ENCODE results near the gene SLC6A9. TPM values are rescaled to one million over a fixed set of nuclear protein-coding genes. Genes with fewer than 3 reads are reported as not detected.

SLC6A9 gene
- total RNA-seq, 2 experiments from 2014 or later = 6.5 to 7.4 TPM

DNA sequence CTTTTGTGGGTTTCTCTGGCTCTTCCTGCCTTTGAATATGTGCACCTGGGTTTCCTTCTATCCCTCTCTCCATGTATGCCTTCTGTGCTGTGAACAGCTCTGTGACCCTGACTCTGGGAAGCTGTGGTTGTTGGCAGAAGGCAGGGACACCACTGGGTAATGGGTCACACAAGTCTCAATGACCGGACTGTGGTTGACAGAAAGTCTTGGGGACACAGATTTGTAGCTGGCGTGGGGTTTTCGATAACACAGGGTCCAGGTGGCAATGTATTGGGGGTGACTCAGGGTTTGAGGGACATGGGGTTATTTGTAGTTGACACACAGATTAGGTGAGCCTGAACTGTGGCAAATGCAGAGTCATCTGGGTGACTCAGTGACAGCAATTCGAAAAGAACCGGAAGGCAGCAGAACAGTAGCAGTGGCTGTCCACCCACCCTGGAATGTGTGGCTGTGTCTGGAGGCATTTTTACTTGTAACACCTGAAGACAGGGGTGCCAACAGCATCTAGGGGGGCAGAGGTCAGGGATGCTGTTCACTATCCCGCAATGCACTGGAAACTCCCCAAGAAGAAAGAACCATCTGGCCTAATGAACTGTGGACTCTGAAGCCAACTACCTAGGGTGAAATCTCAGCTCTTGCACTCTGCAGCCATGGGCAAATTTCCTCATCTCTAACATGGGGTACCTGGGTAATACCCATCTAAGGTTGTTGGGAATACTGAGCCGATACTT is 13.0 kb upstream of the SLC6A9 start:
- Mint-ChIP-seq H3K36me3 (ENCODE audit: low read depth) (no peaks in the 10 kb centered on the region), H3K4me1 (ENCODE audit: low read depth) (peaks cover 18% of the 10 kb centered on the region), H3K9me3 (no peaks in the 10 kb centered on the region), H3K27ac (no peak overlapping the region), H3K27me3 (peaks cover 2% of the 10 kb centered on the region), H3K4me3 (no peak overlapping the region)
- TF ChIP-seq CTCF (IDR thresholded peaks at IDR 0.05) = no peak
- ChIA-PET CTCF (interaction anchor here (1.4 to 6.8 kb wide), 2 partner anchors 38 to 74 kb away, joined by 3 to 100 read pairs; no protein-coding TSS in a partner anchor), POLR2A (interaction anchor here (0.5 to 1.8 kb wide), 2 partner anchors 70 to 1177 kb away, joined by 3 to 6 read pairs; partner anchors contain the start of gene ATP6V0B)
- DNase-seq (no peak), ATAC-seq (no peak)
- intact Hi-C loops (cut with micrococcal nuclease) = loop anchor here (10.0 kb wide), 1 partner anchor 519 kb away; no protein-coding TSS in a partner anchor

DNA sequence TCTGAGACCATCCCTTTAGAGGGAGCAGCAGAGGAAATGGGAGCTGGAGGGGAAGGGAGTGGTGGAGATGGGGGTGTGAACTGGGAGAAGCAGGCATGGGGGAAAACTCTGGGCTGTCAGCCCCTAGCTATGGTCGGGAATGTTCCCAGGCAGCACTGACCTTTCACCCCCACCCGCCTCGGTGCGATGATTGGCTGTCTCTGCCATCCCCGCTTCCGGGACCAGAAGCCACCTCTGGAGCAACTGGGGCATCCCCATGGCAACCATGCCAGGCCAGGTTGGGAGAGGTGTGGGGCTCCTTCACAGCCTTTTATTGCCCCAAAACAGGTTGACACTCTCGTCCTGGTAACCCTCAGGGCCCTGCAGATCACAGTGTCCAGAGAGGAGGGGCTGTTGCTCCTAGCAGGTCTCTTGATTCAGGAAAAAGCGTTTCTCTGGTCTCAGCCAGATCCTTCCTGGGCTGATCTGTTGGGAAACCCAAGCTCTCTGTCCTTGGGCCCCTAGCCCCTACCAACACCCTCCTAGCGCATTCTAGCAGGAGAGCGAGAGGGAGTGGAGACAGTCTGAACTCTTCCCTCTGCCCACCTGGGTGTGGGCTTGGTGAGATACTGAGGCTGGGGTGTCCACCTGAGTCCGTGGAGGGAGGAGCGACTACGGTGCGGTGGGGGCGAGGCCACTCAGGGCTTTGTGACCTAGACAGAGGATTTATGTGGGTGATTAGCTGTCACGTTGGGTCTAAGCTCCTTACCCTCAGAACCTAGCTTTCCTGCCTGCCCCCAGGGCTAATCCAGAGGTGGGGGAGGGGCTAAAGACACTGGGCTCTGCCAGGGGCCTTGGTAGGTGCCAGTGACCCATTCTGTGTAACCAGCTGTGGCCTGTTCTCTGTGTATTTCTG is 12.2 kb upstream of the SLC6A9 start:
- no peak for ATAC-seq
- intact Hi-C loops (cut with micrococcal nuclease) = loop anchor here (10.0 kb wide), 1 partner anchor 519 kb away; no protein-coding TSS in a partner anchor
- Mint-ChIP-seq H3K9me3 (no peaks in the 10 kb centered on the region), H3K27ac (no peak overlapping the region), H3K4me3 (no peak overlapping the region), H3K4me1 (ENCODE audit: low read depth) (peaks cover 13% of the 10 kb centered on the region), H3K36me3 (ENCODE audit: low read depth) (no peaks in the 10 kb centered on the region), H3K27me3 (peaks cover 2% of the 10 kb centered on the region)
- TF ChIP-seq CTCF (IDR thresholded peaks at IDR 0.05) = no peak
- POLR2A ChIA-PET = interaction anchor here (1.8 kb wide), 1 partner anchor 69 kb away, joined by 6 read pairs; the partner anchor contains the start of gene ATP6V0B
- no peak for DNase-seq
- CTCF ChIA-PET = interaction anchor here (1.1 to 6.8 kb wide), 5 partner anchors 22 to 109 kb away, joined by 3 to 100 read pairs (median 11); no protein-coding TSS in a partner anchor

DNA sequence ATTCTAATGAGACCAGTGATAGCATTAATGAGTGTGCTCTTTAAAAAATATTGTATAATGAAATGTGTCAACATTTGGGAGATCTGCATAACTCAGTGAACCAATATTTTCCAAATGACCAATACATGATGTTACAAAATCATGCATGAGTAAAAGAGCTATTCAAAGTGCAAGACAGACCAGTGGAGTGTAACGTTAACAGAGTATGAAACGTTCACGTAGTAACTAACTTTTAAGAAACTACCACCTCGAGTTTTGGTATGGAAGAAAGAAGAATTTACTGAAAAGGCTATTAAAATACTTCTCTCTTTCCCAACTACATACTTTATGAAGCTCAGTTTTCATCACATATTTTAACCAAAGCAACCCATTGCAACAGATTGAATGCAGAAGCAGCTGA is 9.6 kb upstream of the SLC6A9 start:
- TF ChIP-seq CTCF (IDR thresholded peaks at IDR 0.05) = no peak
- Mint-ChIP-seq H3K9me3 (no peaks in the 10 kb centered on the region), H3K36me3 (ENCODE audit: low read depth) (no peaks in the 10 kb centered on the region), H3K4me1 (ENCODE audit: low read depth) (peaks cover 4% of the 10 kb centered on the region), H3K27me3 (peaks cover 2% of the 10 kb centered on the region), H3K4me3 (no peak overlapping the region), H3K27ac (no peak overlapping the region)
- DNase-seq = no peak
- ChIA-PET CTCF (interaction anchor here (0.6 to 4.5 kb wide), 5 partner anchors 35 to 811 kb away, joined by 3 to 49 read pairs (median 3); no protein-coding TSS in a partner anchor), POLR2A (interaction anchor here (0.7 kb wide), 1 partner anchor 28 kb away, joined by 3 read pairs; no protein-coding TSS in a partner anchor)
- intact Hi-C loops (cut with micrococcal nuclease) = loop anchor here (10.0 kb wide), 1 partner anchor 516 kb away; no protein-coding TSS in a partner anchor
- no peak for ATAC-seq

DNA sequence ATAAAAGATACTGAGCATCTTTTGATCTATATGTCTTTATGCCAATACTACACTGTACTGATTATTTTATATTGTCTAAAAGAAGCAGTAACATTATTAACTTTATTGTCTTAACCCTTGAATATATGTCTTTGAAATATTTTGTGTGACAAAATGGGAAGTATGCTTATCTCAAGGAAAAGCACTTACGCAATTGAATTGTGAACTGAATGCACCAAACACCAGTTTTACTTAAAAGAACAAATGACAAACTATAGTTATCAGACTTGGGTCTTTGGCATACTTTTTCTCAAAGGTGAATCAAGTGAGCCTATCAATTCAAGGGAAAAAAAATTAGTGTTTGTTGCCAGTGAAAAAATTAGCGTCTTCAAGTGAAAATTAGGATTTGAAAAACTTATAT is 9.2 kb upstream of the SLC6A9 start:
- H3K4me1 Mint-ChIP-seq (ENCODE audit: low read depth) = peaks cover 4% of the 10 kb centered on the region
- CTCF ChIA-PET = interaction anchor here (1.2 to 4.5 kb wide), 4 partner anchors 35 to 276 kb away, joined by 3 to 49 read pairs (median 7); no protein-coding TSS in a partner anchor
- no peaks in the 10 kb centered on the region for H3K36me3 Mint-ChIP-seq (ENCODE audit: low read depth)
- POLR2A ChIA-PET = no interaction called here
- ATAC-seq (no peak), DNase-seq (no peak)
- intact Hi-C loops (cut with micrococcal nuclease) = loop anchor here (10.0 kb wide), 1 partner anchor 516 kb away; no protein-coding TSS in a partner anchor
- peaks cover 2% of the 10 kb centered on the region for H3K27me3 Mint-ChIP-seq
- TF ChIP-seq CTCF (IDR thresholded peaks at IDR 0.05) = no peak
- no peak overlapping the region for H3K27ac Mint-ChIP-seq
- no peak overlapping the region for H3K4me3 Mint-ChIP-seq
- H3K9me3 Mint-ChIP-seq = no peaks in the 10 kb centered on the region
